NCI-H2171 (cell line): ENCODE data around the gene FGGY.
A peak's percentile ranks its signal among the peaks of the same experiment; 100 is the strongest.

Experiments
- DNase-seq: peaks from one replicate; lab custom pipeline; 2025; lab: John Stamatoyannopoulos, UW

The FGGY gene

DNA sequence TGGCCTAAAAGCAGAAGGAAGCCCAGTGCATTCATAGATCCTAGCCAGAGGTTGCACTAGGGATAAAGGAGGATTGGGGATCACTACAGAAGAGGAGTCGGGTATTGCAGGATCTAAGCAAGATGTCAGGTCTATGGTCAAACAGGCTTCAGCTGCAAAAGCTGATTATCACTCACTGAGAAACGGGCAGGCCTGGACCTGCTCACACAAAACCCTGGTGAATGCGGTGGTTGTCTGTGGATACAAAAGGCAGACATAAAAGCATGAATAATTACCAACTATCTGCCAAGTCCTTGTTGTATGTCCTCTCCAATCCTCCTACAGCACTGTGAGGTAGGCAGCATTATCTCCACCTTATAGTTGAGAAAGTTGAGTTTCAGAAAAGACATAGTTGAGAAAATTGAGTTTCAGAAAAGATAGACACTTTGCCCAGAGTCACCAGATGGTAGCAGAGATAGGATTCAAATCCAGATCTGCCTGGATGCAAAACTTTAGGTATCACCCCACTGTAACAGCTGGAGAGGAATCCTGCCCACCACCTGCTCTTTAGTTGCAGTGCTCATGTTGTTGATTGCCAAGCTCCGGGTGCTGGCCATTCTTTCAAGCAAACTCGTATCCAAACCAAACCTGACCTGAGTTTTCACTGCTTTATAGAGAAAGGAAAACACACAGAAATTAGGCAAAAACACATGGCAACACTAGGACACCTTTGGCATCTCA lies 468.3 kb downstream of the FGGY start:
- DNase-seq, result peak; percentile 53

GRCh38 chr1:59766227-59766855 lies 469.4 kb downstream of the FGGY start:
- DNase-seq, result no peak

GRCh38 chr1:59767119-59767518 lies 470.2 kb downstream of the FGGY start:
- no peak for DNase-seq

- DNase-seq, result no peak
These were observed 472.2 kb downstream of the FGGY start for GRCh38 chr1:59768792-59769735.

DNA sequence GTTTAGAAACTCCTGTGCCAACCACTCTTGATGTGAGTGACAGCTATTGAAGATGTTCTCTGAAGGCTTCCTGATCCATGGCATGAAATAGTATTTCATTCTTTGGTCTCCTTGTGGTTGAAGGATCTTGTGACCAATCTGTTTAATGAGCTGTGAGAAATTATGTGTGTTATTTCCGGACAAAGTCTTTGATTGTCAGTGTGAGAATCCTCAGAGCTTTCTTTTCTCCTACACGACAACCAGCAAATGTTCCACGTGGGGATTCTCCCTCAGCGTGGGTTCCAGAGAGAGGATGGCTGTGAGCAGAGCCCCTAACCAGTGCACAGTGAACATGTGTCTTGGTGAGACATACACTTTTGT lies 472.8 kb downstream of the FGGY start:
- no peak for DNase-seq

DNA sequence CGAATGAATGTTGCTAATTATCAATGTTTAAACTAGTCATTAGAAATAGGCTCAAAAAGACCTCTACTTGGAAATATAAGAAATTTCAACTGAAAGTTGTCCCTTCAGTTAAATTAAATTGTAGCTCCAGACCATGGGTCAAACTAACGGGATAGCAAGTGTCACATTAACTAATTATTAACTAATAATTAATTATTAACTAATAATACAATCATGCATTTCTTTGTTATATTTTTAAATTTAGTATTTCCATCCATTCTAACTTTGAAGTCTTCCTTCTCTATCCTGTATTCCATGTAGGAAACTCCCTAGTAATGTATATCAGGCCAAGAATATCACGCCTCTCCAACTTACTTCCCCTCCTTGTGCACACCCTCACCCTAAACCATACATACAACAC lies 474.5 kb downstream of the FGGY start:
- DNase-seq, result no peak

DNA sequence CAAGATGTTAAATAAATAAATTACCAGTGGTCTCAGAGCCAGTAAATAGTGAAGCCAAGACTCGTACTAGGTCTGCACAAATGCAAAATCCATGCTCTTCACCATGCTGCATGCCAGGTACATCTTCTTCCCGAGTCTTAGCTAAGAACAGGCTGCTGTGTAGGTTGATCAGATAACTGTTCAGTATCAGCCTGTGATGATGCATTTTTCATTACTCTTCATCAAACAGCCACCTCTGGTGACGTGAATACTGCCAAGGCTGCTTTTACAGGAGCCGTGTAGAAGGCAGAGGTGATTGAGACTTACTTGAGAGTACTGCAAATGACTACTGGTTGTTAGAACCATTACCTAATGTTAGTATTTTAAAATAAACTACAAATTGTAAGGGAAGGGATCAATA lies 478.6 kb downstream of the FGGY start:
- DNase-seq, result no peak

- DNase-seq, result no peak
These were observed 480.3 kb downstream of the FGGY start for GRCh38 chr1:59776960-59777852.

DNA sequence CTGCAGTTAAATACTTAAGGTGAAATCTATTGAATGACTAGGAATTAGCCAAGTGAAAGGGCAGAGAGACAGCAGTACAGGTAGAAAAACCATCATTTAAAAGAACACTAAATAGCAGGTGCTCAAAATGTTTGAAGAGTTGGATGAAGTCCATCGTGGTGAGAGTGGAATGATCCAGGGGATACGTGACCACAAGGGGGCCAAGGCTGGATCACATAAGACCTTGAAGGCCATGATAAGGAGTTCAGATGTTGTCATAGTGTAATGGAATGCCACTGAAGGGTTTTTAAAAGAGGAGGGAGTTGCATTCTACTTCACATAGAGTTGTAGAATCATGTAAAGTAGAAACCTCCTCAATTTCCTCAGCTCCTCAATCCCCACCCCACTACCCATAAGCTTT lies 483.1 kb downstream of the FGGY start:
- no peak for DNase-seq

GRCh38 chr1:59788825-59789224 lies 491.9 kb downstream of the FGGY start:
- DNase-seq, result no peak

- no peak for DNase-seq
These were observed 501.7 kb downstream of the FGGY start for GRCh38 chr1:59798600-59798999.

GRCh38 chr1:59803458-59804038 lies 506.7 kb downstream of the FGGY start:
- no peak for DNase-seq

DNA sequence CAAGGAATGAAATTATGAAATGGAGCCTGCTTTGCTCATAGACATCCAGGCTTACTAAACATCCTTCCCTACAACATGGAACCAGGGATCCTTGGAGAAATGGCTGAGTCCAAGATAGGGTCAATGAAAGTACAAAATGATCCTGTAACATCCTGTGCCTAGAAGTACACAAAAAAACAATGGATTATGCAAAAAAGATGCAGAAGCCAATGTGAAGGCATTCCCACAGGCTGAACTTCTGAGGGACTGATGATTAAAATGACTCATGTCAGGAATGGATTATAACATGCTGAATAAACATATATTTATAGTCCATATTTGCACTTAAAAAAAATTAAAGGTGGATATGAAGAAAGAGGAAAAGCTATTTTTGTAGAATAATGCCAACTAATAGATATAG lies 507.4 kb downstream of the FGGY start:
- no peak for DNase-seq

DNA sequence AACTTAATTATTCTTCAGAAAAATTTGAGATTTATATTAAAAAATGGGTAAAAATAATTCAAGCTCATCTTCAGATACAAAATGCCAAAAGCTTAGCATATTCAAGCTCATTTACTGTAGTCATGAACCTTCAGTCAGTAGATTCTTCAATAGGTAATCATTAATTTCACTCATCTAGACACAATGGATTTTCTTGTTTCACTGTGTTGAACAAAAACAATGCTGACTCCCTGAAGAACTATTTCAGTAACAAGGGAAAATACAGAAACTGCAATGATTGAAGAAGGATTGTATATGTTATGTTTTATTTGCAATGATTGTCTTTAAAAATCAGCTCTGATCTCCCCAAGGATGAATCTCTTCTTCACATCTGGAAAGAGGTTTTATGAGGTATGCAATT lies 508.7 kb downstream of the FGGY start:
- DNase-seq, result no peak
